A549 (cell line): ENCODE data around the gene ARMC7.

Experiments used
- CBX2 ChIP-seq: fragments of 200-600 bp; sonication (generic); IDR thresholded peaks from 2 replicates; pipeline ENCODE4 v1.6.1; 2016; ENCODE audit warnings: low read depth, mild to moderate bottlenecking, borderline replicate concordance
- EP300 ChIP-seq, 2 experiments: fragments of >200 bp; sonication (Bioruptor Twin); formaldehyde crosslinking; IDR thresholded peaks; 2 replicates in 1 of 2; 3 replicates in 1 of 2; pipeline ENCODE4 v1.6.1; 2016 to 2017
- GATA3 ChIP-seq: IDR thresholded peaks from 2 replicates; pipeline ENCODE4 v1.6.1; 2012; ENCODE audit warnings: borderline replicate concordance
- HEYL ChIP-seq: fragments of 250-450 bp; sonication (Bioruptor Pico); IDR thresholded peaks from 2 replicates; pipeline ENCODE4 v1.8.0; 2021; ENCODE audit warnings: mild to moderate bottlenecking, moderate library complexity
- JUN ChIP-seq, 2 experiments: fragments of >200 bp; sonication (Bioruptor Twin); formaldehyde crosslinking; IDR thresholded peaks; 2 replicates in 1 of 2; 3 replicates in 1 of 2; pipeline ENCODE4 v1.6.1; 2016 to 2017
- NFE2L2 ChIP-seq: fragments of 150-350 bp; conservative IDR thresholded peaks from 2 replicates; pipeline ENCODE4 v1.6.1; 2014; ENCODE audit warnings: low read length
- PHF8 ChIP-seq: fragments of 200-600 bp; sonication (generic); IDR thresholded peaks from 2 replicates; pipeline ENCODE4 v1.6.1; 2016; ENCODE audit warnings: low read depth, mild to moderate bottlenecking, antibody characterized with exemption, moderate library complexity, borderline replicate concordance
- POLR2A ChIP-seq: IDR thresholded peaks from 2 replicates; pipeline ENCODE4 v1.6.1; 2012; ENCODE audit warnings: mild to moderate bottlenecking, low read length
- SMC3 ChIP-seq: fragments of >200 bp; sonication (Bioruptor Twin); formaldehyde crosslinking; IDR thresholded peaks from 3 replicates; pipeline ENCODE4 v1.6.1; 2018; ENCODE audit warnings: inconsistent platforms
- TF ChIP-seq, protein P1 (sequence below): fragments of >200 bp; sonication (Bioruptor Twin); formaldehyde crosslinking; IDR thresholded peaks from 3 replicates; pipeline ENCODE4 v1.5.1; 2016
- TF ChIP-seq, protein P2 (sequence below): fragments of 250-450 bp; sonication (Bioruptor Pico); IDR thresholded peaks from 2 replicates; pipeline ENCODE4 v1.5.0; 2021; ENCODE audit warnings: mild to moderate bottlenecking, moderate library complexity, borderline replicate concordance
- TF ChIP-seq, protein P3 (sequence below): IDR thresholded peaks from 2 replicates; pipeline ENCODE4 v1.6.1; 2012

DNA sequence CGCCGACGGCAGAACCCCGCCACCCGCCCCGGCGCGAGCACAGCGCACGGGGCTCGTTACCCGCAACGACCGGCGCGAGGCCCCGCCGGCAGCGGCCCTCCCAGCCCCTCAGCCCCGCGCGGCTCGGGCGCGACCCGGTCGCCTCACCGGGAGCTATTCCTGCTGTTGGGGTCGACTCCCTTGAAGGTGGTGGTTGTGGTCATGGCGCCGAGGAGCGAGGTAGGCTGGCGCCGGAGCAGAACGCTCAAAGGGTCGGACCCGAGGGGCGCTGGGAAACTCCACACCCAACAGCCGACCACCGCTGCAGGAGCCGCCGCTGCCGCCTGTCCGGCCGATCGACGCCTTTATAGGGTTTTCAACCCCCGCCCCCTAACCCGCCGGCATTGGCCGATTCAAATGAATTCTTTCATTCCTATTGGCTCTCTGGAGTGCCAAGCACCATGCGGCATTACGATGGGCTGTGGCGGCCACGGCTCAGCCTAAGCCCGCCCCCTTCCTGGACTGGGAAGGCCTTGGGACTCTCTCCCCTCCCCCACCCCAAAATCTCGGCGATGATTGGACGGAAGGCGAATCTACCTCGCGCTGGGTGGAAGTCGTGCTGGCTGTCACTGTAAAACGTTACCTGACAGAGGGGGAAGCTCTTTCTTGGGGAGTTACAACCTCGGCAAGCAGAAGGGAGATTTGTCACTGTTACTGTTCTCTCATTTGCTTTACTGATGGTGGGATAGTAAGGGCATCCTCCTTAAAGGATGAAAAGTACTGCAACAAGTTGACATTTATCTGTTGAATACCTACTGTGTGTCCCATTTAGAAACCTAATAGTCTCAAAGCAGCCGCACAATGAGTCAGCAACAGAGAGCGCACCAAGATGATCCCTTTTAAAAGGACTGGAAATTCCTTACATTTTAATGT, 44.7 kb downstream of the ARMC7 start, which contains the start of gene JPT1:
- TF ChIP-seq, protein P1, sequence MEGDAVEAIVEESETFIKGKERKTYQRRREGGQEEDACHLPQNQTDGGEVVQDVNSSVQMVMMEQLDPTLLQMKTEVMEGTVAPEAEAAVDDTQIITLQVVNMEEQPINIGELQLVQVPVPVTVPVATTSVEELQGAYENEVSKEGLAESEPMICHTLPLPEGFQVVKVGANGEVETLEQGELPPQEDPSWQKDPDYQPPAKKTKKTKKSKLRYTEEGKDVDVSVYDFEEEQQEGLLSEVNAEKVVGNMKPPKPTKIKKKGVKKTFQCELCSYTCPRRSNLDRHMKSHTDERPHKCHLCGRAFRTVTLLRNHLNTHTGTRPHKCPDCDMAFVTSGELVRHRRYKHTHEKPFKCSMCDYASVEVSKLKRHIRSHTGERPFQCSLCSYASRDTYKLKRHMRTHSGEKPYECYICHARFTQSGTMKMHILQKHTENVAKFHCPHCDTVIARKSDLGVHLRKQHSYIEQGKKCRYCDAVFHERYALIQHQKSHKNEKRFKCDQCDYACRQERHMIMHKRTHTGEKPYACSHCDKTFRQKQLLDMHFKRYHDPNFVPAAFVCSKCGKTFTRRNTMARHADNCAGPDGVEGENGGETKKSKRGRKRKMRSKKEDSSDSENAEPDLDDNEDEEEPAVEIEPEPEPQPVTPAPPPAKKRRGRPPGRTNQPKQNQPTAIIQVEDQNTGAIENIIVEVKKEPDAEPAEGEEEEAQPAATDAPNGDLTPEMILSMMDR: no peak
- TF ChIP-seq, protein P2, sequence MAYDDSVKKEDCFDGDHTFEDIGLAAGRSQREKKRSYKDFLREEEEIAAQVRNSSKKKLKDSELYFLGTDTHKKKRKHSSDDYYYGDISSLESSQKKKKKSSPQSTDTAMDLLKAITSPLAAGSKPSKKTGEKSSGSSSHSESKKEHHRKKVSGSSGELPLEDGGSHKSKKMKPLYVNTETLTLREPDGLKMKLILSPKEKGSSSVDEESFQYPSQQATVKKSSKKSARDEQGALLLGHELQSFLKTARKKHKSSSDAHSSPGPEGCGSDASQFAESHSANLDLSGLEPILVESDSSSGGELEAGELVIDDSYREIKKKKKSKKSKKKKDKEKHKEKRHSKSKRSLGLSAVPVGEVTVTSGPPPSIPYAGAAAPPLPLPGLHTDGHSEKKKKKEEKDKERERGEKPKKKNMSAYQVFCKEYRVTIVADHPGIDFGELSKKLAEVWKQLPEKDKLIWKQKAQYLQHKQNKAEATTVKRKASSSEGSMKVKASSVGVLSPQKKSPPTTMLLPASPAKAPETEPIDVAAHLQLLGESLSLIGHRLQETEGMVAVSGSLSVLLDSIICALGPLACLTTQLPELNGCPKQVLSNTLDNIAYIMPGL (CRISPR knock-in tag): no peak
- TF ChIP-seq HEYL (CRISPR knock-in tag) (no peak), CBX2 (peak; percentile 68; the same call in 1 of the 2 replicates), POLR2A (peak; percentile 100), EP300 (IDR thresholded peaks at IDR 0.05) (no peak), PHF8 (peak; percentile 100), JUN (IDR thresholded peaks at IDR 0.05) (peak; percentile 93 to 99), SMC3 (no peak; the same call in 2 of the 3 replicates), NFE2L2 (0 out of 2 replicates have a peak, but pooled peaks have one; percentile 8), GATA3 (peak; percentile 30; the same call in 1 of the 2 replicates)
- TF ChIP-seq, protein P3, sequence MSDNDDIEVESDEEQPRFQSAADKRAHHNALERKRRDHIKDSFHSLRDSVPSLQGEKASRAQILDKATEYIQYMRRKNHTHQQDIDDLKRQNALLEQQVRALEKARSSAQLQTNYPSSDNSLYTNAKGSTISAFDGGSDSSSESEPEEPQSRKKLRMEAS: peak; percentile 88
